Cardiac fibroblast (primary cell): ENCODE measurements around the gene TMC3.
A peak's percentile ranks its signal among the peaks of the same experiment; 100 is the strongest.

Experiments used
- DNase-seq, 2 donors: peaks; one replicate each; pipeline versions ENCODE4 v3.0.0 to v3.0.0-alpha.2; 2010; ENCODE audit warnings: low read depth in 2 of 2
- H3K4me3 ChIP-seq, 2 donors: replicated peaks in 1 of 2; 1 replicate in 1 of 2; 2 replicates in 1 of 2; pipeline ENCODE4 v1.5.1; 2011; ENCODE audit warnings: low read depth in 2 of 2, low read length in 2 of 2, mild to moderate bottlenecking in 2 of 2, moderate library complexity in 1 of 2
- TF ChIP-seq, protein P1 (sequence below): IDR thresholded peaks from one replicate; pipeline ENCODE4 v1.5.1; 2011; ENCODE audit warnings: low read depth, mild to moderate bottlenecking, low read length, inconsistent platforms

The TMC3 gene

DNA sequence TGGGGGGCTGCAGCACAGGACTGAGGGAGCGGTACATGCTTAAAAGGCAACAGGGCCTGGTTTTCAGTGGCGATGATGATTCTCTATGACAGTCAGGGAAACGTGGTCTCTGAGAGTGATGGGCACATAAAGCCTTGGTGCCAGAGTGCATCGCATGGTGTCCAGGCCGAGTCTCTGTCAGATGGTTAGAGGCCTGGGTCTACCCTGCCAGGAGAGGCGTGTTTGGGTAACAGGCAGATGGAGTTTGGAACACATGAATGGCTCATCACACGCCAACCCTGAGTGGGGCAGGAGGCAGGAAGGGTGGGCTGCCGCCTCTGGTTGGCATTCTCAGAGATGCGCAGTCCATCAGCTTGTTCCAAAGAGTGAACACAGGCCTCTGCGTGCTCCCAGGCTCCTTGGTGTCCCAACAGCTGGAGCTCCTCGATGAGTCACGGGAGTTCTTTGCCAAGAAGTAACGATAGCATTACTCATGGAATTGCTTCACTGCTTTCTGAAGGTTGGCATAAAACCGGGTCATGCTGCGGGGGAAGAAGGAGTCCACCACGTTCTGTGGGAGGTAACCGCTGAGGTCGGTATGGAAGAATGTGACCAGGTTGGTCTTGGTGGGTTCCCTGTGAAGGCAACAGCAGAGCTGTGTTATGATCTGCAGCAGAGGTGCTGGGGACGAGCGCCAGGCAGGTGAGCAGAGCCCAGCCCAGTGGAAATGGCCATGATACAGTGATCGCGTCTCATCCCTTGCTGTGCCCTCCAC is 61.0 kb downstream of the TMC3 start:
- no peak overlapping the region for H3K4me3 ChIP-seq
- TF ChIP-seq, protein P1, sequence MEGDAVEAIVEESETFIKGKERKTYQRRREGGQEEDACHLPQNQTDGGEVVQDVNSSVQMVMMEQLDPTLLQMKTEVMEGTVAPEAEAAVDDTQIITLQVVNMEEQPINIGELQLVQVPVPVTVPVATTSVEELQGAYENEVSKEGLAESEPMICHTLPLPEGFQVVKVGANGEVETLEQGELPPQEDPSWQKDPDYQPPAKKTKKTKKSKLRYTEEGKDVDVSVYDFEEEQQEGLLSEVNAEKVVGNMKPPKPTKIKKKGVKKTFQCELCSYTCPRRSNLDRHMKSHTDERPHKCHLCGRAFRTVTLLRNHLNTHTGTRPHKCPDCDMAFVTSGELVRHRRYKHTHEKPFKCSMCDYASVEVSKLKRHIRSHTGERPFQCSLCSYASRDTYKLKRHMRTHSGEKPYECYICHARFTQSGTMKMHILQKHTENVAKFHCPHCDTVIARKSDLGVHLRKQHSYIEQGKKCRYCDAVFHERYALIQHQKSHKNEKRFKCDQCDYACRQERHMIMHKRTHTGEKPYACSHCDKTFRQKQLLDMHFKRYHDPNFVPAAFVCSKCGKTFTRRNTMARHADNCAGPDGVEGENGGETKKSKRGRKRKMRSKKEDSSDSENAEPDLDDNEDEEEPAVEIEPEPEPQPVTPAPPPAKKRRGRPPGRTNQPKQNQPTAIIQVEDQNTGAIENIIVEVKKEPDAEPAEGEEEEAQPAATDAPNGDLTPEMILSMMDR: no peak
- peak; percentile 98 to 99 for DNase-seq

DNA sequence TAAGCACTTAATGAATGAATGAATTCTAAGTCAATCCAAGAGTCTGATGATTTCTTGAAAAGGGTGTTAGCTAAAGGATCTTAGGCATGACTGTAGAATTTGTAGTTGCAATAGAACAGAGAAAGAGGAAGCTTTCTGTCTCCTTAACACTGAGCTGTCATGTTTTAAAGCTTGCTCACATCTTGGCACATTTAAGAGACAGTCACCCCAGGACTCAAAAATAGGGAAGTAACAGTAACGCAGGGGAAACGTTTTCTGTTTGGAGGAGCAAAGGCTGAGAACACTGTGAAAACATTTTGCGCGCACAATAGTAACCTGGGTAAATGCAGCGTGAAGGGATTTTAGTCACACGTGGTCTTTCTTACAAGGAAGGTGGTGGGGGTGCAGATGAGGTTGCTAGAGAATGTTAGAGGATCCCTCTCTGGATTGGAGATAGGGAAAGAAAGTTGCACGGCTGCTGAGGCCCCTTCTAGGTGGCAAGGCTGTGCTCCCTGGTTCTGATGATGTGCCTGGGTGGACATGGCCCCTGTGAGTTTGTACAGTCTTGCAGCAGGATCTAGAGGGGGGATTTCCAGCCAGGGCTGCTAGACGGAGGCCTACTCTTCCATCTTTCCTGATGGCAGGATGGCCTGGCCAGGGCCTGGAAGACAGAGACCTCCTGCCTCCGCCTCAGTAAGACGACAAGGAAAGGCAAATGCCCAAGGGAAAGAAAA is 62.1 kb downstream of the TMC3 start:
- TF ChIP-seq, protein P1: no peak
- peak in 1 of 2 donors; percentile 59 for DNase-seq
- no peak overlapping the region for H3K4me3 ChIP-seq

DNA sequence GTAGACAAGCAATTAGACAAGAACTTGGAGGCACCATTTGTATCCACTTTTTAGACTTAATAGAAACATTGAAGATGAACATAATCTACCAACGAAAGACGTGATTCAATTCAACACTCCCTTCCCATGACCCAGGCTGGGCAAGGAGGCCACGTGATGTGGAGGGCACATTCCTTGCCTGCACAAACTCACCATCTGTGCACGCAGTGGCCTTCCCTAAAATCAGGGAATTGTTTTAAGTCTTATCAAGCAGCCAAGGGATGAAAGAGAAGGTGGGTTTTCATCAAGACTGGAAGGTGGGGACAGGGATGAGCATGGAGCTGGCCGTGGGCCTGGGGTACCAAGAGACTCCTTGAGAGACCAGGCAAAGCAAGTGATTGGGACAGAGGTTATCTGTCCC is 63.5 kb downstream of the TMC3 start:
- TF ChIP-seq, protein P1: no peak
- no peak overlapping the region for H3K4me3 ChIP-seq

DNA sequence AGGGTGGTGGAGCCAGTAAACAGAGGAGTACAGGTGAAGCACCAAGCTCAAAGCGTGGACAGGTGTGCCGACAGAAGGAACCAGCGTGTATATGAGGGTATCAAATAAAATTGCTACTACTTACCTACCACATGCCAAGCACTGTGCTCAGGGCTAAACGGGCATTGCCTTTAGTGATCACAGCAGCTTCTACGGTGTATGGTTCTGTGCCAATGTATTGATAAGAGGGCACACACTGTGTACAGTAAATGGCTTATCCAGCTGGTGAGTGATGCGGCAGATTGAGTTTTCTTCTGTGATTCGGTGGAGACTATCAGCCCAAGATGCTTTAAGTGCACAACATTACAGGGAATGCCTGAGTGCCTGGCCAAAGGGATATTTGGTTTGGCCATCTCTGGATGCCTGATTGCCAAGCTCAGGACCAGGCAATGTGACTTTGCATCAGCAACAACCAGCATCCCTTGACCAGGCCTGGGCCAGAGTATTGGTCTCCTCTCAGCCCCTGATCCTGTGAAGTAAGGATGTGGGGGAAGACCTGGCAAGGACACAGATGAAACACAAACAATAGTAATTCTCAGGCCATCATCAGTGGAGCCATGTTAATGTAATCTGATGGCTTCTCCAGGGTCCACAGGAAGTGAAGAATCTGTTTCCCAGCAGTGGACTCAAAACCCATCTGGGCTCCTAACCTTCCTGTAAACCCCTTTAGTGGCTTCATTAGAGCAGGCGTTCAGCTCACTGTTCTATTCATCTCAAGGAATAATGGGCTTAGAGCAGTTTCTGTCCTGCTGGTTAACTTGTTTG is 64.2 kb downstream of the TMC3 start:
- TF ChIP-seq, protein P1: no peak
- no peak overlapping the region for H3K4me3 ChIP-seq
- DNase-seq: no peak

More for the DNA sequence above, 63.5 kb downstream of the TMC3 start:
- DNase-seq: no peak

DNA sequence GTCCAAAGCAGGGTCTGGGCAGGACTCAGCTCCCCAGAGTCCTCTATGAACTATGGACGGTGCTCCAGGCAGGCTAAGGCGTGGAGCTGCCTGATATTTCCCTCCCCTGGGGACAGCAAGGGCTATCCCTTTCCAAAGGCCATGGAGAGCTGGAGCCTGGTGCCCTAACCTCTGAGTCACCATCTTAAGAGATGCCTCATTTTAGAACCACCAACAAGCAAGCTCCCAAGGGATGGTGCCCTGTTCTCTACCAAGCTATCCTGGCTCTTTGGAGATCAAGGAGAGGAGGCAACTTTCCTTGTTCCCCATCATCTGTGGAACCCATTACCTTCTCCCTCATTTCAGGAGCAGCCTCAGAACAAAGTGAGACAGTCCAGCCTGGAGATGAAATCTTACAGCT is 65.8 kb downstream of the TMC3 start:
- TF ChIP-seq, protein P1: no peak
- DNase-seq: peak in 1 of 2 donors; percentile 38
- H3K4me3 ChIP-seq: no peak overlapping the region

DNA sequence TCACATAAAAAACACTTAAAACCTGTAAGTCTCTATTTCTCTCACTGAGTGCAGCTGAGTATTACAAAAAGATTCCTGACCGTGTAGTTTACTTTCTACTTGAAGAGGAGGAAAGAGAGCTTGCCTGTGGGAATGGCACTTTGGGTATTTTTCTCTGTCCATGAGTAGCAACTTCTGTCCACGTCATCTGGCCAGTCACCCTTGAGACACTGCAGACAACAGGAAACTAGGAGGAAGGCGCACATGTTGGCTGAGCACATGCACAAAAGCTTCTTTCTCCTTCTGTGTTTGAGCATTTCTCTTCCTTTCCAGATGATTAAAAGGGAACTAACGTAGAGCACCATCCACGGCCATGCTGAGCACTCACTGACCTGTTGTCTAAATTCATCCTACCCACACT is 69.8 kb downstream of the TMC3 start:
- H3K4me3 ChIP-seq: no peak overlapping the region
- peak; percentile 71 to 89 for DNase-seq
- TF ChIP-seq, protein P1: no peak
